Parathyroid adenoma (tissue), 2 donors: ENCODE results near the gene HNRNPA3.

Experiments used
- H2AFZ ChIP-seq: fragments of 300-600 bp; sonication (generic); one replicate; pipeline ENCODE4 v1.7.0; 2017; ENCODE audit warnings: antibody characterized with exemption, mild to moderate bottlenecking
- H3K27ac ChIP-seq: fragments of 300-600 bp; sonication (generic); one replicate; pipeline ENCODE4 v1.7.0; 2017
- H3K27me3 ChIP-seq: fragments of 300-600 bp; sonication (generic); one replicate; pipeline ENCODE4 v1.7.0; 2017; ENCODE audit warnings: low read length; ENCODE audit not compliant: control insufficient read depth, insufficient read depth
- H3K36me3 ChIP-seq: fragments of 300-600 bp; sonication (generic); one replicate; pipeline ENCODE4 v1.7.0; 2017; ENCODE audit warnings: low read length; ENCODE audit not compliant: control insufficient read depth, insufficient read depth
- H3K4me1 ChIP-seq: fragments of 300-600 bp; sonication (generic); one replicate; pipeline ENCODE4 v1.7.0; 2017; ENCODE audit warnings: control low read depth
- H3K4me2 ChIP-seq: fragments of 300-600 bp; sonication (generic); one replicate; pipeline ENCODE4 v1.7.0; 2017; ENCODE audit warnings: low read length
- H3K4me3 ChIP-seq: fragments of 300-600 bp; sonication (generic); one replicate; pipeline ENCODE4 v1.7.0; 2017; ENCODE audit warnings: low read depth, low read length
- H3K79me2 ChIP-seq: fragments of 300-600 bp; sonication (generic); one replicate; pipeline ENCODE4 v1.7.0; 2017; ENCODE audit warnings: control low read depth
- H3K9ac ChIP-seq: fragments of 300-600 bp; sonication (generic); one replicate; pipeline ENCODE4 v1.7.0; 2017; ENCODE audit warnings: mild to moderate bottlenecking
- H3K9me3 ChIP-seq: fragments of 300-600 bp; sonication (generic); one replicate; pipeline ENCODE4 v1.7.0; 2017; ENCODE audit warnings: low read length; ENCODE audit not compliant: control insufficient read depth
- TF ChIP-seq, protein P1 (sequence below): fragments of 300-600 bp; sonication (generic); IDR thresholded peaks from one replicate; pipeline ENCODE4 v1.7.0; 2017; ENCODE audit warnings: antibody characterized with exemption, mild to moderate bottlenecking
- donor health status: primary hyperparathyroidism.

HNRNPA3 gene

DNA sequence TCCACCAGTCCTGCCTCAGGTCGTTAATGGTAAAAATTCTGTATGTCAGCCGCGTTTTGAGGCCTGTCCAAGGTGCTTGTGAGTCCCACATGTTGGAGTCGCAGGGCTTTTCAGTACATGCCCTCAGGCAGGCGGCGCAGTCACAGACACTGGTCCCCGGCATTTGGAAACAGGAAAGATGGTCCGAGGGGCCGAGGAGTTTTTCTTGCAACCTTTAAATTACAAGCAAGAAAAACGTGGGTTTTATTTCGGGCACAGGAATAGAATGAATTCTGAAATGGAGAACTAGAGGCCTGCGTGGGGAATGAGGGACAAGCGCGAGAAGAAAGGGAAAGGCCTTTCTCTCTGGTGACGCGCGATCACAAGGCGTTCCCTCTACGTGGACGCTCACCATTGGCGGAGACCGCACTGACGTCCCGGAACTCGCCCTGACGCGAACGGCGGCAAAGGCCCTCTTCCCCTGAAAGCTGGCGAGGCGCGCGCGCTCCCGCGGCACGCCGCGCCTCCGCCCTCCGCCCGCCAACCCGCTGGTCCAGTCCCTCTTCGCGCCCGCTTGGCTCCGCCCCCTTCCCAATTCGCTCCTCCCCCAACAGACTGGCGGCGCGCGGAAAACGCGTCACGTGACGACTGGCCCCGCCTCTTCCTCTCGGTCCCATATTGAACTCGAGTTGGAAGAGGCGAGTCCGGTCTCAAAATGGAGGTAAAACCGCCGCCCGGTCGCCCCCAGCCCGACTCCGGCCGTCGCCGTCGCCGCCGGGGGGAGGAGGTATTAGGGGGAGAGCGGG is at the start of gene HNRNPA3:
HNRNPA3 (plus strand) TSS at position 689 of the 785 bp plus-strand sequence; CDS start at position 695, 6 bp downstream.
- TF ChIP-seq, protein P1, sequence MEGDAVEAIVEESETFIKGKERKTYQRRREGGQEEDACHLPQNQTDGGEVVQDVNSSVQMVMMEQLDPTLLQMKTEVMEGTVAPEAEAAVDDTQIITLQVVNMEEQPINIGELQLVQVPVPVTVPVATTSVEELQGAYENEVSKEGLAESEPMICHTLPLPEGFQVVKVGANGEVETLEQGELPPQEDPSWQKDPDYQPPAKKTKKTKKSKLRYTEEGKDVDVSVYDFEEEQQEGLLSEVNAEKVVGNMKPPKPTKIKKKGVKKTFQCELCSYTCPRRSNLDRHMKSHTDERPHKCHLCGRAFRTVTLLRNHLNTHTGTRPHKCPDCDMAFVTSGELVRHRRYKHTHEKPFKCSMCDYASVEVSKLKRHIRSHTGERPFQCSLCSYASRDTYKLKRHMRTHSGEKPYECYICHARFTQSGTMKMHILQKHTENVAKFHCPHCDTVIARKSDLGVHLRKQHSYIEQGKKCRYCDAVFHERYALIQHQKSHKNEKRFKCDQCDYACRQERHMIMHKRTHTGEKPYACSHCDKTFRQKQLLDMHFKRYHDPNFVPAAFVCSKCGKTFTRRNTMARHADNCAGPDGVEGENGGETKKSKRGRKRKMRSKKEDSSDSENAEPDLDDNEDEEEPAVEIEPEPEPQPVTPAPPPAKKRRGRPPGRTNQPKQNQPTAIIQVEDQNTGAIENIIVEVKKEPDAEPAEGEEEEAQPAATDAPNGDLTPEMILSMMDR, result peak; percentile 28
- Histone ChIP-seq H3K27me3 (no peaks in the 10 kb centered on the region), H3K9ac (peak within 1 kb of the TSS; percentile 100), H3K9me3 (no peaks in the 10 kb centered on the region), H2AFZ (peak within 1 kb of the TSS; percentile 93), H3K4me1 (peaks cover 22% of the 10 kb centered on the region), H3K4me3 (peak within 1 kb of the TSS; percentile 86), H3K36me3 (no peaks in the 10 kb centered on the region), H3K4me2 (peak within 1 kb of the TSS; percentile 96), H3K79me2 (peaks cover 41% of the 10 kb centered on the region), H3K27ac (peak within 1 kb of the TSS; percentile 100)

DNA sequence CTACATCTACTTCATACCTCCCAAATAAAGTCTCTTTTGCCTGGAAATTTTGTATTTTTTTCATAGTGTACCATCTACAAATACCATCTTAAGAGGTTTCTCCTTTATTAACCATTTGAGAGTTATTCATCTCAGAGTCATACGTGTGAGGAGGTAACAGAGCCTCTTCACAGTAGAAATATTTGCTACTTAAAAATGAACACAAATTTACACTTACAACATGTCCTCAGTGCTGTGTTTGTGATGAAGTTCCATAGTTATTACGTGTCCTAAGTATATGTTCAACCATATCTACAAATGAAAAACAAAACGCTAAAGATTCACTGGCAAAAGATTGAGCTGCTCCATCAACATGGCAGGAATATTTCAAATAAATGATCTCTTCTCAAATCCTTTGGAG is 48.5 kb upstream of the HNRNPA3 start:
- Histone ChIP-seq H3K4me2 (peak overlapping the region; percentile 70), H3K9ac (no peak overlapping the region), H3K27me3 (no peaks in the 10 kb centered on the region), H3K27ac (no peak overlapping the region), H3K4me1 (peaks cover 4% of the 10 kb centered on the region), H2AFZ (peak overlapping the region; percentile 94), H3K79me2 (no peaks in the 10 kb centered on the region), H3K4me3 (no peak overlapping the region), H3K36me3 (no peaks in the 10 kb centered on the region), H3K9me3 (no peaks in the 10 kb centered on the region)
- TF ChIP-seq, protein P1, result no peak

DNA sequence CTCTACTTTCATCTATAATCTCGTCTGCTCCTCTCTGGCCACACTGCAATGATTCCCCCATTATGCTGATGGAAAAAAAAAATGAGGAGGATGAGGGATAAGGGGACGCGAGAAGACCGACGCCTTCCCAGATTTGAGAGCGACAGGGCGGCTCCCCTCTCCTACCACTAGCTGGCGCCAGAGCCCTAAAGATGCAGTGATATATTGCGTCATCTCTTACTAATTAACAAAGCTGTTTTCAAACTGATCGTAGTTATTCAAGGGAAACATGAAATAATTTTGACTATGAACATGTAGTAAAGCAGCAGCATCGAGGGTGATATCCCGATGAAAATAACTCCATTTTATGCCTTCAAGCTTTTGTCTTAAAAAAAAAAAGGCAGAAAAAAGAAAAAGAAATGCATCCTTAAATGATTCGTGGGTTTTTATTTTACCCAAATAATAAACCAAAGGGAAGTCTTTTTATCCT is 48.0 kb upstream of the HNRNPA3 start:
- peak overlapping the region; percentile 60 for H3K27ac ChIP-seq
- H3K36me3 ChIP-seq, result no peaks in the 10 kb centered on the region
- peak overlapping the region; percentile 70 for H3K4me2 ChIP-seq
- TF ChIP-seq, protein P1, result peak; percentile 100
- H2AFZ ChIP-seq, result peak overlapping the region; percentile 94
- H3K79me2 ChIP-seq, result no peaks in the 10 kb centered on the region
- peaks cover 6% of the 10 kb centered on the region for H3K4me1 ChIP-seq
- H3K9ac ChIP-seq, result no peak overlapping the region
- H3K27me3 ChIP-seq, result no peaks in the 10 kb centered on the region
- no peaks in the 10 kb centered on the region for H3K9me3 ChIP-seq
- H3K4me3 ChIP-seq, result peak overlapping the region; percentile 45

DNA sequence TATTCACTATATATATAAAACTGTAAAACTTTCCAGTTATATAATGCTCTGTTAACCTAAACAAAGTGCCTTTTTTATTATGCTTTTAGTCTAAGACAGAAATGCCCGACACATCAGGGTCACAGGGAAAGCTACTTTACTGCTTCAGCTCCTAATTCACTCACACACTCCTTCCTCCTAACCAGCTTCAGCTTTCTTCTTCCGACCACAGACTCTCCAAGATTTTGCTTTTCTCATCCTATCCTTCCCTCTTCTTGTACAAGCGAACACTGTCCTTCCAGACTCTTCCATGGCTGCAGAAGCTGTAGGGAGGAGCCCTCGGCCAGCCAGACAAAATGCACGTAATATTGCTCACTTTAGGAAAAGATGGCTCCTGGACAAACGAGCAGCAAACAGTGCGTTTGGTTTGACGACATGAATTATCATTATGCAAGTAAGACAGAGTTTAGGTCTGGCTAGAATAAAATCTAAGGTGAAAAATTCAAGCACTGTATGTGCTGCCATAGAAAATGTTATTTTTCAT is 47.5 kb upstream of the HNRNPA3 start:
- peaks cover 11% of the 10 kb centered on the region for H3K4me1 ChIP-seq
- H3K79me2 ChIP-seq, result no peaks in the 10 kb centered on the region
- H3K36me3 ChIP-seq, result no peaks in the 10 kb centered on the region
- H3K9ac ChIP-seq, result no peak overlapping the region
- H3K4me2 ChIP-seq, result peak overlapping the region; percentile 70
- peak overlapping the region; percentile 60 for H3K27ac ChIP-seq
- TF ChIP-seq, protein P1, result no peak
- no peaks in the 10 kb centered on the region for H3K27me3 ChIP-seq
- H3K9me3 ChIP-seq, result no peaks in the 10 kb centered on the region
- peak overlapping the region; percentile 94 for H2AFZ ChIP-seq
- H3K4me3 ChIP-seq, result peak overlapping the region; percentile 45
